Kidney epithelial cell (primary cell): ENCODE data around the gene GID8. TPM values are rescaled to one million over a fixed set of nuclear protein-coding genes. Genes with fewer than 3 reads are reported as not detected.

Experiments
- DNase-seq: peaks from one replicate; pipeline ENCODE4 v3.0.0-alpha.2; 2010; ENCODE audit warnings: low read depth
- H3K27me3 ChIP-seq: 2 replicates; pipeline ENCODE4 v1.6.0; 2011; ENCODE audit warnings: low read length; ENCODE audit not compliant: control insufficient read depth, insufficient read depth
- H3K36me3 ChIP-seq: 2 replicates; pipeline ENCODE4 v1.5.1; 2011; ENCODE audit warnings: low read length; ENCODE audit not compliant: control insufficient read depth, insufficient read depth
- H3K4me3 ChIP-seq: 2 replicates; pipeline ENCODE4 v1.5.1; 2011; ENCODE audit warnings: low read depth, mild to moderate bottlenecking, control low read depth, low read length
- CTCF ChIP-seq: IDR thresholded peaks from 2 replicates; pipeline ENCODE4 v1.5.1; 2011; ENCODE audit warnings: mild to moderate bottlenecking, moderate library complexity, low read length, control low read depth, inconsistent platforms; ENCODE audit not compliant: insufficient read depth, poor library complexity, severe bottlenecking
- total RNA-seq: library from RNA; depleted of rRNA; stranded (reverse); fragments of >200 nt; gene quantifications from 2 replicates; pipeline ENCODE4 v1.2.3, GENCODE V29; 2015

The GID8 gene
- total RNA-seq, 1 donor from 2014 or later, result 32.9 TPM

DNA sequence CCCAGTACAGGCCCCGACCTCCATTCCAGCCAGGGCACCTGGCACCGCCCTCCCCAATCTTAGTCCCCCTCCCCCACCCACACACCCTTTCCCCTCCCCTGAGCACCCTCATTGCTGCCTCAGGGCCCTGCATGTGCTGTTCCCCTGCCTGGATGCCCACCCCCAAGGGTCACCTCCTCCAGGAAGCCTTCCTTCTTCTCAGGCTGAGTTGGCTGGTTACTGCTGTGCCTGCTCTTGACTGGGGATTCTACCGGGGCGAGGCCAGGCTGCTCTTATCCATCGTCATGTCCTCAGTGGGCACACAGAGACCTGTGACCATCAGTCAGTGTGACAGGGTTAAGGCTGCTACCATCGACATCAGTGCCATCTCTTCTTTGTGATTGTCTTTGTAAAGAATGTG is 45.3 kb downstream of the GID8 start:
- no peak for TF ChIP-seq CTCF
- H3K4me3 ChIP-seq, result no peak overlapping the region
- H3K27me3 ChIP-seq, result peaks cover 63% of the 10 kb centered on the region
- DNase-seq, result no peak
- H3K36me3 ChIP-seq, result no peaks in the 10 kb centered on the region

DNA sequence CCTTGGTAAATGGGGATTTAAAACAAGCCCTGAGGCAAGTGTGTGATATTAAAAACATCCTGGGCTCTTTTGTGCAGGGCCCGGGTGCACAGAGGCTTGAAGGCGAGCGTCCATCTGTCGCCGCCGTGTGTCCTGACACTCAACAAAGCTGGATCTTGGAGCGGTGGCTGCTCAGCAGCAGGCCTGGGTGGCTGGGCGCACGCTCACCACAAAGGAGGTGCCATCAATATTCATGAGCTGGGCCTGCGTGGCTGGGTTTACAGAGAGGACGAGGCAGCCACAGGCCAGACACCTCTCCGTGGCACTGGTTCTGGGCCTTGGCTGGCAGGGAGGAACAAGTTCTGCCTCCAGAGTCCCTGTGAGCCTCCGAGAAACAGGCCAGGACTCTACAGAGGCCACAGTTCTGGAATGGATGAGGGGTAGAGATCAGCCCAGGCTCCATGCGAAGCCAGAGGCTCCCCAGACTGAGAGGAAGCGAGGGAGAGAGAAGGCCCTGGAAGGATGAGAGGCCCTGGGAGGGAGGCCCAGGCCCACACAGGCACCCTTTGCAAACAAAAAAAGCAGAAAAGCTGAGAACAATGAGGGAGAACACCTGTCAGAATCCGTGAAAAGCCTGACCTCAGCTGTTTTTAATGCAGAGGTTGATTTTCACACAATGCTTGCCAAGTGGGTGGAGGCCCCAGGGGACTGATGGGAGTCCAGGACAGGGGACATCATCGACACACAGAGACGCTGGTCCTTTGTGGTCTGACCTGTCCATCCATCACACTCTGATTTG is 46.9 kb downstream of the GID8 start:
- TF ChIP-seq CTCF, result no peak
- Histone ChIP-seq H3K4me3 (no peak overlapping the region), H3K27me3 (peaks cover 48% of the 10 kb centered on the region), H3K36me3 (no peaks in the 10 kb centered on the region)
- no peak for DNase-seq

DNA sequence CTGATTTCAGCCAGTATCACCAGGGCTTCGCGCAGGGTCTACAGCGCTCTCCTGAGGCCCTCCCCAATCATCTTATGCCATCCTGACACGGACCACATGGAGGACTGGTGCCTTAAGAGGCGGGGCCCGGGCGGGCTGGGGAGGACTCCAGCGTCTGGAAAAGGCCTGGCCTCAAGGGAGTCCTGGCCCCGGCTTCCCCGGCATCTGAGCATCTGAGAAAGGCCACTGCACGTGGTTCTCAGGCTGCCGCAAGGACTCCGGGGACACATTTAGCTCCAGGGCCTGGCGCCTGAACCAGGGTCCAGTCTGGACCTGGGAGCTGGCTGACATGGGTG is 47.5 kb downstream of the GID8 start:
- no peaks in the 10 kb centered on the region for H3K36me3 ChIP-seq
- DNase-seq, result no peak
- H3K4me3 ChIP-seq, result no peak overlapping the region
- peaks cover 45% of the 10 kb centered on the region for H3K27me3 ChIP-seq
- no peak for TF ChIP-seq CTCF

- no peaks in the 10 kb centered on the region for H3K36me3 ChIP-seq
- H3K4me3 ChIP-seq, result no peak overlapping the region
- DNase-seq, result no peak
- H3K27me3 ChIP-seq, result peaks cover 42% of the 10 kb centered on the region
- TF ChIP-seq CTCF, result no peak
These were observed 48.4 kb downstream of the GID8 start for GRCh38 chr20:62986257-62986800.

GRCh38 chr20:62987114-62987513 is 49.2 kb downstream of the GID8 start:
- peaks cover 39% of the 10 kb centered on the region for H3K27me3 ChIP-seq
- no peaks in the 10 kb centered on the region for H3K36me3 ChIP-seq
- no peak for DNase-seq
- H3K4me3 ChIP-seq, result no peak overlapping the region
- no peak for TF ChIP-seq CTCF

DNA sequence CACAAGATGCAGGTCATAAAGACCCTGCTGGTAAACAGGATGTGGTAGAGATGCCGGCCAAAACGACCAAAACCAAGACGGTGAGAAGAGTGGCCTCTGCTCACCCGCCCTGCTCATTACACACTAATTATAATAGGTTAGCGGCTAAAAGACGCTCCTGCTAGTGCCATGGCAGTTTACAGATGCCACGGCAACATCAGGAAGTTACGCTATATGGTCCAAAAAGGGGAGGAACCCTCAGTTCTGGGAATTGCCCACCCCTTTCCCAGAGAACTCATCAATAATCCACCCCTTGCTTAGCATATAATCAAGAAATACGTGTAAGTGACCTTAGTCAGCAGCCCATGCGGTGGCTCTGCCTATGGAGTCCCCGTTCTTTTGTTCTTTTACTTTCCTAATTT is 51.3 kb downstream of the GID8 start:
- no peak for TF ChIP-seq CTCF
- Histone ChIP-seq H3K4me3 (no peak overlapping the region), H3K27me3 (peaks cover 34% of the 10 kb centered on the region), H3K36me3 (no peaks in the 10 kb centered on the region)
- DNase-seq, result no peak
